OCI-LY7 (cell line): ENCODE data around the gene LRRC23.

Experiments used
- CTCF ChIP-seq: fragments of 200-600 bp; sonication (generic); conservative IDR thresholded peaks from 2 replicates; pipeline ENCODE4 v1.5.1; 2014; ENCODE audit warnings: mild to moderate bottlenecking, antibody characterized with exemption, low read length, moderate library complexity, mixed read lengths
- EZH2phosphoT487 ChIP-seq: fragments of 200-600 bp; sonication (generic); IDR thresholded peaks from 2 replicates; pipeline ENCODE4 v1.6.1; 2018; ENCODE audit warnings: low read depth, borderline replicate concordance, mild to moderate bottlenecking, mixed run types, antibody characterized with exemption, low read length, moderate library complexity, mixed read lengths

GRCh38 chr12:6873094-6874014 is 31.3 kb upstream of the LRRC23 start, which contains the start of gene SPSB2:
- TF ChIP-seq CTCF: no peak
- no peak for TF ChIP-seq EZH2phosphoT487
